ENCODE results near the gene PDLIM7. TPM values are rescaled to one million over a fixed set of nuclear protein-coding genes. Genes with fewer than 3 reads are reported as not detected.

PDLIM7 gene
- polyA plus RNA-seq, 1 donor from 2014 or later: 21.0 TPM

- H3K27ac ChIP-seq (ENCODE audit: low read length): no peak overlapping the region
- no peak overlapping the region for H2AFZ ChIP-seq (ENCODE audit: low read depth, low read length)
- no peak overlapping the region for H3K4me3 ChIP-seq (ENCODE audit: low read length)
- no peak overlapping the region for H3K4me2 ChIP-seq (ENCODE audit: low read length)
- no peaks in the 10 kb centered on the region for H3F3A ChIP-seq (ENCODE audit: insufficient read depth, low read length, poor library complexity, severe bottlenecking)
- no peaks in the 10 kb centered on the region for H3K27me3 ChIP-seq (ENCODE audit: insufficient read depth, low read depth, low read length)
- H3K79me2 ChIP-seq (replicated peaks; ENCODE audit: insufficient read depth, low read length): no peaks in the 10 kb centered on the region
- no peaks in the 10 kb centered on the region for H3K36me3 ChIP-seq (ENCODE audit: insufficient read depth, low read length)
- TF ChIP-seq RAD21 (conservative IDR thresholded peaks at IDR 0.05) (no peak), EP300 (conservative IDR thresholded peaks at IDR 0.05; ENCODE audit: poor library complexity, severe bottlenecking) (no peak), SMC3 (conservative IDR thresholded peaks at IDR 0.05; ENCODE audit: poor library complexity) (no peak), TAF1 (IDR thresholded peaks at IDR 0.05; ENCODE audit: low read depth) (no peak)
- no peaks in the 10 kb centered on the region for H4K20me1 ChIP-seq (ENCODE audit: insufficient read depth)
- no peaks in the 10 kb centered on the region for H3K9me3 ChIP-seq (ENCODE audit: low read length)
- no peaks in the 10 kb centered on the region for H3K9me2 ChIP-seq (ENCODE audit: insufficient read depth, low read length)
- H3K9ac ChIP-seq (ENCODE audit: low read length): no peak overlapping the region
These were observed 17.6 kb downstream of the PDLIM7 start for GRCh38 chr5:177479774-177480173.

- TF ChIP-seq SMC3 (conservative IDR thresholded peaks at IDR 0.05; ENCODE audit: poor library complexity): no peak
- no peak for TF ChIP-seq POLR2AphosphoS5 (IDR thresholded peaks at IDR 0.05)
- no peak for TF ChIP-seq RAD21 (conservative IDR thresholded peaks at IDR 0.05)
- TF ChIP-seq REST (IDR thresholded peaks at IDR 0.05; ENCODE audit: borderline replicate concordance): no peak
- no peak for TF ChIP-seq TAF1 (IDR thresholded peaks at IDR 0.05; ENCODE audit: low read depth)
- TF ChIP-seq EZH2 (IDR thresholded peaks at IDR 0.05; ENCODE audit: borderline replicate concordance, insufficient read depth, low read length, poor library complexity, severe bottlenecking): no peak
- TF ChIP-seq CTCF (IDR thresholded peaks at IDR 0.05; ENCODE audit: poor library complexity, severe bottlenecking): no peak
- TF ChIP-seq MXI1 (conservative IDR thresholded peaks at IDR 0.05; ENCODE audit: poor library complexity, severe bottlenecking): no peak
- no peak for TF ChIP-seq EP300 (conservative IDR thresholded peaks at IDR 0.05; ENCODE audit: poor library complexity, severe bottlenecking)
- Histone ChIP-seq H3K9me3 (ENCODE audit: low read length) (no peaks in the 10 kb centered on the region), H4K20me1 (ENCODE audit: insufficient read depth) (no peaks in the 10 kb centered on the region), H2AFZ (ENCODE audit: low read depth, low read length) (no peak overlapping the region), H3K79me2 (replicated peaks; ENCODE audit: insufficient read depth, low read length) (no peaks in the 10 kb centered on the region), H3K27ac (ENCODE audit: low read length) (no peak overlapping the region), H3K27me3 (ENCODE audit: insufficient read depth, low read depth, low read length) (no peaks in the 10 kb centered on the region), H3K9me2 (ENCODE audit: insufficient read depth, low read length) (no peaks in the 10 kb centered on the region), H3K36me3 (ENCODE audit: insufficient read depth, low read length) (no peaks in the 10 kb centered on the region), H3K4me3 (ENCODE audit: low read length) (no peak overlapping the region), H3K4me2 (ENCODE audit: low read length) (no peak overlapping the region), H3K9ac (ENCODE audit: low read length) (no peak overlapping the region), H3F3A (ENCODE audit: insufficient read depth, low read length, poor library complexity, severe bottlenecking) (no peaks in the 10 kb centered on the region)
These were observed 18.4 kb downstream of the PDLIM7 start for GRCh38 chr5:177478711-177479646.

All from neural cell (in vitro differentiated cells).